Non-pigmented ciliary epithelial cell (primary cell): ENCODE data around the gene FOSB.

ENCODE experiments used
- DNase-seq: peaks from one replicate; pipeline ENCODE4 v3.0.0-alpha.2; 2010; ENCODE audit warnings: low read depth

FOSB gene

GRCh38 chr19:45442778-45443461, 24.9 kb upstream of the FOSB start:
- no peak for DNase-seq

GRCh38 chr19:45443462-45444317, 24.1 kb upstream of the FOSB start:
- DNase-seq, result no peak

- DNase-seq, result no peak
Observed at GRCh38 chr19:45444318-45445041, 23.3 kb upstream of the FOSB start.

- DNase-seq, result no peak
Observed at GRCh38 chr19:45445139-45445538, 22.7 kb upstream of the FOSB start.

- no peak for DNase-seq
Observed at GRCh38 chr19:45446295-45446694, 21.5 kb upstream of the FOSB start.

- no peak for DNase-seq
Observed at GRCh38 chr19:45446944-45447343, 20.9 kb upstream of the FOSB start.

GRCh38 chr19:45448425-45448756, 19.4 kb upstream of the FOSB start:
- DNase-seq, result no peak

GRCh38 chr19:45448887-45449299, 18.9 kb upstream of the FOSB start:
- no peak for DNase-seq

- no peak for DNase-seq
Observed at GRCh38 chr19:45450012-45450333, 17.8 kb upstream of the FOSB start.

- DNase-seq, result no peak
Observed at GRCh38 chr19:45451131-45451849, 16.5 kb upstream of the FOSB start.

GRCh38 chr19:45451850-45452387, 15.9 kb upstream of the FOSB start:
- DNase-seq, result no peak

GRCh38 chr19:45455707-45456499, 11.9 kb upstream of the FOSB start:
- DNase-seq, result peak; percentile 98

- DNase-seq, result no peak
Observed at GRCh38 chr19:45456500-45456815, 11.3 kb upstream of the FOSB start.

GRCh38 chr19:45457776-45458175, 10.0 kb upstream of the FOSB start:
- no peak for DNase-seq

GRCh38 chr19:45460807-45461347, 6.9 kb upstream of the FOSB start:
- no peak for DNase-seq

GRCh38 chr19:45462174-45462573, 5.6 kb upstream of the FOSB start:
- no peak for DNase-seq

- DNase-seq, result no peak
Observed at GRCh38 chr19:45463241-45463640, 4.6 kb upstream of the FOSB start.

- no peak for DNase-seq
Observed at GRCh38 chr19:45464274-45464673, 3.5 kb upstream of the FOSB start.

GRCh38 chr19:45464852-45465441, 2.8 kb upstream of the FOSB start:
- DNase-seq, result no peak

- no peak for DNase-seq
Observed at GRCh38 chr19:45467115-45467455, 711 bp upstream of the FOSB start.

- DNase-seq, result no peak
Observed at GRCh38 chr19:45468159-45468651, 409 bp downstream of the FOSB start.
